HG02870 (cell line): ENCODE measurements around the gene RIMBP2.
"Not testable (repeated sequence)": the region's sequence is repeated elsewhere in the genome, so short reads cannot be mapped to it uniquely, and the experiment has no call there.

Experiments used
- ATAC-seq: cut with Tn5 transposase; IDR thresholded peaks from one replicate; pipeline ENCODE4 v1.9.1; 2021; ENCODE audit warnings: mild to moderate bottlenecking, moderate library complexity; ENCODE audit not compliant: unreplicated experiment

Gene RIMBP2

DNA sequence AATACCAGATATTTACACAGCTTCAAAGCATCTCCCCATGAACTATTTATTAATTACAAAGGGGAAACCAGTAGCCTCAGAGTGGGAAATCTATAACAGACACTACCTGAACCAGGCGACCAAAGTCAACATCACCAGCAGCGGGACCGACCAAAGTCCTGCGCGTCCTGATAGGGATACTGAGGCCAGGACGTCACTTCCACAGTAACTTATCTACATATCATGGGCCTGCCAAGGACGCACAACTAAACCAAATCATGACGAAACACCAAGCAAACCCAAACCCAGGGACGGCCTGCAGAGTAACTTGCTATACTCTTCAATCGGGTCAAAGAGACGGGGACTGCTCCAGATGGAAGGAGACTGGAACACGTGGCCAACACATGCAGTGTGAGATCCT lies 26.0 kb upstream of the RIMBP2 start:
- ATAC-seq: no peak

DNA sequence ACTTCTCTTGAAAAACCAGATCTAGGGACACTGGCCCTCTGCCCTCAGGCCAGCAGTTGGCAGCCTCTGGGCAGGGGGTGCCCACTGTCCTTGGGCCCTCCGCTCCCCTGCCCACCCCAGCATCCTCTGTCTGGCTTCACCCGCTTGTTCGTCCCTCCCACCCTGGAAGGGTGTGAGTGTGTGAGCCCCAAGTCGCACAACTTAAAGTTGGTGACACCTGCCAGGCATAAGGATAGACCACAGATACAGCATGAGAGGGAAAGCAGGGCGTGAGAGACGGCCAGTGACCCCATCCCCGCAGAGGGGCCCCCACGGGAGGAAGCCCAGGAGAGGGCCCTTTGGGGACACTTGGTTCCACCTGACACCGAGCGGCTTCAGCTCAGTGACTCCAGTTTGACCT lies 23.5 kb upstream of the RIMBP2 start:
- ATAC-seq: no peak

DNA sequence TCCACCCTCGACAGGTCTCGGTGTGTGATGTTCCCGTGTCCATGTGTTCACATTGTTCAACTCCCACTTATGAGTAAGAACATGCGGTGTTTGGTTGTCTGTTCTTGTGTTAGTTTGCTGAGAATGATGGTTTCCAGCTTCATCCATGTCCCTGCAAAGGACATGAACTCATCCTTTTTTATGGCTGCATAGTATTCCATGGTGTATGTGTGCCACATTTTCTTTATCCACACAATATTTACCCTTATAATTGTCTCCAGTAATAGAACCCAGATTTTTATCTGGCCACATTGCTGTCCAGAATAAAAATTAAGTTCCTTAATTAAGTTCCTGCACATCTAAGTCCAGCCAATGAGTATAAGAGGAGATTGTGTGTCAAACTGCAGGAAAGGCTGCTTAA lies 22.3 kb upstream of the RIMBP2 start:
- ATAC-seq: not testable (repeated sequence)

DNA sequence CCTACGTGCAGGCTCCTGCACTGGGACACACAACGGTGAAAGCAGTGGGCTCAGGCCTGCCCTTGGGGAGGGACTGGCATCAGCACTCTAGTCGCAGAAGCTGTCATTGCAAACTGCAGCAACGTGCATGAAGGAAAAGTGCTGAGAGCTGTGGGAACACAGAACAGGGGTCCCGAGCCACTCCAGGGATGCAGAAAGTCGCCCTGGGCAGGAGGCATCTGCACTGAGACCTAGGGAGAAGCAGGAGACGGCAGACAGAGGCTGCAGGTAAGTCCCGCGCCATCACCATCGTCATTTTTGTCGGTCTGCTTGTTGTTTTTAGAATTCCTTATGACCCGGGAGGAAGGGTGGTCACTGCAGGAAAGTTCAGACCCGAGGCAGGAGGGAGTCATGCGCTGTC lies 21.6 kb upstream of the RIMBP2 start:
- no peak for ATAC-seq

DNA sequence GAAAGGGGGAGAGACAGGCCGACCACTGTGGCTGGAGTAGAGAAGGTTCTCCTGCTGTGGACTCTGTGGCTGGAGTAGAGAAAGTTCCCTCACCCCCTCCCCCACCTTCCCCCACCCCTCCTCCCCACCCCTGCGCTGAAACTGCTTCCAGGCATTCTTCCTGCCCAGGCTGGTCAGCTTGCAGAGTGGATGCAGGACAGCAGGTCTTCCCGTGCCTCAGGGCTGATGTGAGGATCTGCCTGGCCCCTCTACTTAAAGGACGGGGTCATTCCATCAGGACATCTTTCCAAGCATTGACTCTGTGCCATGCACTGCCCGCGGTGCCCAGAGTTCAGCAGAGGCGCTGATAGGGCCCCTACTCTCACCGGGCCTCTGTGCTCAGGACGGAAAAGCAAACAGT lies 13.2 kb upstream of the RIMBP2 start:
- no peak for ATAC-seq

DNA sequence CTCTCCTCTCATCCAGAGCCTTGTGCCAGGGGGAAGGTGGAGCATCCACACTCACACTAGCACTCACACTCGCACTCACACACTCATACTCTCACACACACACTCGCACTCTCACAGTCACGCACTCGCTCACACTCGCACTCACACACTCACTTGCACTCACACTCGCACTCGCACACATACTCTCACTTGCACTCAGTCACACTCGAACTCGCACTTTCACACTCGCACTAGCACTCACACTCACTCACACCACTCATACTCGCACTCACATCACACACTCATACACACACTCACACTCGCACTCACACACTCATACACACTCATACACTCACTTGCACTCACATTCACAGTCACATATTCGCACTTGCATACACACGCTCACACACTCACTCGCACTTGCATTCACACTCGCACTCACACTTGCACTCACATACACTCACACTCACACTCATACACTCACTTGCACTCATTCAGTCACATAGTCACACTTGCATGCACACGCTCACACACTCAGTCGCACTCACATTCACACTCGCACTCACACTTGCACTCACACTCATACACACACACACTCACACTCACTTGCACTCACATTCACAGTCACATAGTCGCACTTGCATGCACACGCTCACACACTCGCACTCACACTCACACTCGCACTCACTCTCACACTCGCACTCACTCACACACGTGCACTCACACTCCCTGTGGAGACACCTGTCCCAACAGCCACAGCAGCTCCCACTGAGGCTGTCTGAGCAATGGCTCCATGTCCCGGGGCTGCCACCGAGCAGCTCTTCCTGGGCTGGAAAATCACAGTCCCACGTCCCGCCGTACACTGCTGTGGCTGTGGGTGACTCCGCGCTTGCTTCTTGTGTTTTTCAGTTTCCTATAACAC lies 12.3 kb upstream of the RIMBP2 start:
- no peak for ATAC-seq

DNA sequence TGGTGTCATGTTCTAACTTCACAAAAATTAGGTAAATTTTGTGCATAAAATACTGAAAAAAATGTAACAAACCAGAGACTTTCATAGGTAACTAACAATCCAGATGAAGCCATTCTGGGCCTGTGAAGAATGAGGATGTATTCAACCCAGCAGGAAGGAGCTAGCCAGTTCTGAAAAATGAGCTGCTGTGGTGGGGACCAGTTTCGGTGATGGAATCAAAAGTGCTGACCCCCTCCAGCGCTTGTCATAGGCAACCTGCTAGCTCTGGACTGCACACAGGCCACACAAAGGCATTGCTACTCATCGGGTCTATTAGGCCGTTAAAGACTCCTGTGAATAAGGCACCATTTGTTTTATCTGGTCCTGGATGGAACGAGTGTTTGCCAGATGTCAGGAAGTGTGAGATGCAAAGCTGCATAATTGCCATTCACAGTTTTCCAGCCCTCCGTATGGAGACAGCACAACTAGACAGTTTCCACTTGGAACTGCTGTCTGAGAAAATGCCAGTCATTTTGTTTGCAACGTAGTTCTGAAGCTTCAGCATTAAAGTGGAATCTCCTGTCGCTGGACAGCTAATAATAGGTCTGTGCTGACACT lies 3.3 kb upstream of the RIMBP2 start:
- ATAC-seq: no peak

DNA sequence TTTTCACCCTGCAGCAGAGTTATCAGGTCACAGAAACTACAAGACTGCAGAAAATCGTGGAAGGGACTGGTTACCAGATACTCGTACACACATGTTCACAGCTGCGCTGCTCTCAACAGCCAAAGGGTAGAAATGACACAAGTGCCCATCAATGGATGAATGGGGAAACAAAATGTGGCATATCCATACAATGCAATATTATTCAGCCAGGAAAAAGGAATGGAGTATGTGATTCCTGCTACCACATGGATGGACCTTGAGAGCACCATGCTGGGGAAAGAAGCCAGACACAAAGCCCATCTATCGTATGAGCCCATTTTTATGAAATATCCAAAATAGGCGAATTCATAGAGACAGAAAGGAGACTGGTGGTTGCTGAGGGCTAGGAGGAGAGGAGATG lies 1.7 kb upstream of the RIMBP2 start:
- ATAC-seq: no peak

DNA sequence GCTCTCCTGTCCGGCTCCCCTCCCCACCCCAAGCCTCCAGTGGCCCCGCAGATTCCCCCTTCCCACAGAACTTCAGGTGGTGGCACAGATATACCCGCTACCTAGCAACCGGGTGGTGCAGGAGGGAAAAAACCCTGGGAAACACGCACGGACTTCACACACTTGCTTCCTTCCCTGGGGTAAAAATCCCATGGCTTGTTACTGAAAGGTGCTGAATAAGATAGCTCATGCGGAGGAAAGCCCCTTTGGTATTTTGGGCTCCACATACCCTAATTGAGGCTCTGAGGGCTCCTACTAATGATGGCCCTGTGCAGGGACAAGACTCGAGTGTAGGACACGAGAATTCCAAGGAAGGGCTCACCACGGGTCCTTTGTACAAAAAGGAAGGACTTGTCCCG lies 869 bp upstream of the RIMBP2 start:
- no peak for ATAC-seq

DNA sequence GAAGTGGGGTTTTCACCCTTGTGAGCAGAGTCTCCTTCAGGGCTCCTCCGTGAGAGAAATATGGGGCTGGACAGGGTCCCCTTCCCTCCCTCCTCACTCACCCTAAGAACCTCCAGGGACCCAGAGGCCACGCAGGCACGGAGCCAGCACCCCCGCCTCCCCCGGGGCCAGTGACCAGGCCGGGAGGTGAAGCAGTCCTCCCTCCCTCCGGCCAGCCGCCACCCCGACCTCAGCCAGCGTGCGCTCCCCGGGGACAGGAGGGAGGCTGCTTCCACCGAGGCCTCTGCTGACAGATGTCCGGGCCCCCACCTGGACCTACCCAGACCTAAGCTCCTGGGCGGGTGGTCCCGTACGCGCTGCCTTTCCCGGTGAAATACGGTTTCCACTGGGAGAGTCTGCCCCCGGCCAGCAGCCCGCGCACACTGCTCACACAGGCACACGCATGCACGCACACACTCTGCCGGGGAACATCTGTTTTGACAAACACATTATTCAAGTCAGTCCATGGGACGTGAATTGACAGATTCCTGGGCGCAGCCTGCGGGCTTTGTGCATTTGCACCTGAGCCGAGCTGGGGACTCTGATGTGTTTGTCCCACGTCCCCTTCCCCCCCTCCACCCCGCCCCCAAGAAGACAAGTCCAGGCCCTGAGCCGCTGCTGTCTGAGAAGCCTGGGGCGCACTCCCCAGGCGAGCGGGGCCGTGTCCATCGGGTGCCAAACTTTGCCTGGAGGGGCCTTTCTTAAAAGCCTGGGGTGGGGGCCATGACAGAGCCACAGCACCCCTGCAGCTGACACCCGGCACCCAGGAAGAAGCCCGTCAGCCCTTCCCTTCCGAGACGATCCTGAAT lies 725 bp downstream of the RIMBP2 start:
- ATAC-seq: no peak

DNA sequence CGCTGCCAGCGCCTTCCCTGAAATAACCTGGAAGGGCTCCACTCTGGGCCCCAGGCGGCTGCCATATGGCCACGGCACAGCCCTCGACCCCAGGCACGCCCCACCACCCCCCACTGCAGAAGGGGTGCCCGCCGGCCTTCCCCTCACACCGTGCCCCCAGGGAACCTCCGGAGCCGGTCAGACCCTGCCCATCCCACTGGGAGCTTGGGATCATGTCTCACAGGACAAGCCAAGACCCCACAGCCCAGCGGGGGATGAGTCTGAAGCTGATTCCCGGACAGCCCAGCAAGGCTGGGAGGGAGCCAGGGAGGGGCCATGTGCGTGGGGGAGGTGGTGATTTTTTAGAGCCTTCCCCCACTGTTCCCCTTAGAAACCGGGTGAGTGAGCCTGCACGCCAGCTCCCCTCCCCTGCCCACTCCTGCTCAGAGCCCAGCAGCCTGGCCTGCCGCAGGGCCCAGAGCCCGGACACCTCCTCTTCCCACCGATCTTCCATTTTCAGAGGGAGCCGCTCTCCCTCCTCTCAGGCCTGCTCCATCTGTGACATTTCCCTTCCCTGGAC lies 1.4 kb downstream of the RIMBP2 start:
- no peak for ATAC-seq

DNA sequence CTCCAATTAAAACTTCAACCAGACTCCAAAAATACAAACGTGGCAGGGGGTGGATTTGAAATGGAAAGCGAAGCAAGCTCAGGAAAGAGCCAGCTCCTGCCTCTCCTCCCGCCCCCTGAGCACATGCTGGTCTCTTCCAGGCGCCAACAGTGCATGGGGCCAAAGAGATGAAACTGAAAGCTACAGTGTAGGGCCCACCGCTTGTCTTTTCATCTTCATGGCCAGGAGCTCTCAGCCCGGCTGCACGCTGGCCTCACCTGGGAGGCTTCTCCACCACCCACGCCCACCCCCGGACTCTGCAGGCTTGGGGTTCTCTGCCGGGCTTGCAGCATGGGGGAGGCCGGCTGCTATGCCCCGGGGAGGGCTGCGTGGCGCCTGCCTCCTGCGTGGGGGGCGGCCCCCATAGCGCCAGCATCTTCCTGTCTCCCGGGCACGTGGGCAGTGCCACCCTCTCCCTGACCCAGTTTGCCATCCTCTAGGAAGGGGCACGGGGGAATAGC lies 2.0 kb downstream of the RIMBP2 start:
- ATAC-seq: no peak

DNA sequence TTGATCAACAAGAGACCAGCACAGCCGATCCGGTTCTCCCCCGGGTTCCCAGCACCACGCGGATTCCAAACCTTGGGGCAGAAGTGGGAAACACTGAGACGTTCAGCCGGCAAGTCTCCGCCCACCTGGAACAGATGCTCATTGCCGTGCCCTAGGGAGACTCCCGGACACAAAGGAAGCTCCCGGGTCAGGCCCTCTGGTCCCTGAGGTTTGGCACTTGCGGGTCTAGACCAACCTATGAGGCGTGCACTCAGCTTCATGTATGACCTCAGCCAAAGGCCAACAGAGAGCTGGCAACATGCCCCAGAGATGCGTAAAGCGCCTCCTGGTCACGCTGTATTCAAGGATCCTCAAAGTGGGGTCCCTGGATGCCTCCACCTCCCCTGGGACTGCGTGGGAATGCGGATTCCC lies 2.5 kb downstream of the RIMBP2 start:
- no peak for ATAC-seq

DNA sequence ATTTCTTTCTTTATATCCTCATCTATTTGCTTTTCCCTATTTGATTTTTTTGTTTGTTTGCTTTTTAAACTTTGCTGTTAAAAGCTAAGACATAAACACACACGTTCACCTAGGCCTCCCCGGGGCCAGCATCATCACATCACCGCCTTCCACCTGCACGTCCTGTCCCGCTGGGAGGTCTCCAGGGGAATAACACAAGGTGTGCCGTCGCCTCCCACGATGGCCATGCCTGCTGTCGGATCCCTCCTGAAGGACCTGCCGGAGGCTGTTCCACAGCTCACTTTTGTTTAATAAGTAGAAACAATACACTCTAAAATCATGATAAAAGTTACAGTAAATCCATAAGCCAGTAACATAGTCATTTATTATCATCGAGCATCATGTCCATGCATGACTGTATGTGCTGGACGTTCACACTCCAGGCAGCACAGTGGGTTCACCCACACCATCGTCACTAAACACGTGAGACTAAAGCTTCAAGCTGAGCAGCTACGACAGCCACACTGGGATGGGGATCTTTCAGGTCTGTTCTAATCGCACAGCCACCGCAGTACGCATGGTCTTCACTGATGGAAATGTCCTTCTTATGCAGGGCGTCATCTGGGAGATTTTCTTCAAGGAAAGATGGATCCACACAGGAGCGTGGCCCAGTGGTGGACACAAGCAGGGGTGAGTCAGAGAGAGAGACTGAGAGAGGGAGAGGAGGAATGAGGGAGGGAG lies 3.6 kb downstream of the RIMBP2 start:
- ATAC-seq: no peak

DNA sequence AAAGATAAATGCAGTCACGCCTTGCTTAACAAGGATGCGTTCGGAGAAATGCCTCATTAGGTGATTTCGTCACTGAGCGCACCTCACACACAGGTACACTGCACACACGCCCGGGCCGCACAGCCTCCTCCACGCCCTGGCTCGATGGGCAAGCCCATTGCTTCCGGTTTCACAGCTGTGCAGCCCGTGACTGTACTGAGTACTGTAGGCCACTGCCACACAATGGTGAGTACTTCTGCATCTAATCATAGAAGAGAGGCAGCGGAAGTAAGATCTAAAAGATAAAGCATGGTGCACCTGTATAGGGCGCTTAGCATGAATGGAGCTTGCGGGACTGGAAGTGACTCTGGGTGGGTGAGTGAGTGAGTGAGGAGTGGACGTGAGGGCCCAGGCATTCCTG lies 4.3 kb downstream of the RIMBP2 start:
- ATAC-seq: no peak

DNA sequence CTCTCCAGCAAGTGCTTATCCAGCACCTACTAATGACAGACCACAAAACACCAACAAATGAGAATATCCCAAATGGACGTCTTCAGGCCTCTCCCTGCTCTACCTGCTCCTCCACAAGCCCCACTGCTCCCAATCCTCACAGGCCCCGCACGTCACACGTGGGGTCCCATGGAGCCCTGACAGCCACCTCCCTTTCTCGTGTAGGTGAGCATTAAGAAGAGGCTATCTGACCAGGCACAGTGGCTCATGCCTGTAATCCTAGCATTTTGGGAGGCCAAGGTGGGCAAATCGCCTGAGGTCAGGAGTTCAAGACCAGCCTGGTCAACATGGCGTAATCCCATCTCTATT lies 5.4 kb downstream of the RIMBP2 start:
- ATAC-seq: no peak

DNA sequence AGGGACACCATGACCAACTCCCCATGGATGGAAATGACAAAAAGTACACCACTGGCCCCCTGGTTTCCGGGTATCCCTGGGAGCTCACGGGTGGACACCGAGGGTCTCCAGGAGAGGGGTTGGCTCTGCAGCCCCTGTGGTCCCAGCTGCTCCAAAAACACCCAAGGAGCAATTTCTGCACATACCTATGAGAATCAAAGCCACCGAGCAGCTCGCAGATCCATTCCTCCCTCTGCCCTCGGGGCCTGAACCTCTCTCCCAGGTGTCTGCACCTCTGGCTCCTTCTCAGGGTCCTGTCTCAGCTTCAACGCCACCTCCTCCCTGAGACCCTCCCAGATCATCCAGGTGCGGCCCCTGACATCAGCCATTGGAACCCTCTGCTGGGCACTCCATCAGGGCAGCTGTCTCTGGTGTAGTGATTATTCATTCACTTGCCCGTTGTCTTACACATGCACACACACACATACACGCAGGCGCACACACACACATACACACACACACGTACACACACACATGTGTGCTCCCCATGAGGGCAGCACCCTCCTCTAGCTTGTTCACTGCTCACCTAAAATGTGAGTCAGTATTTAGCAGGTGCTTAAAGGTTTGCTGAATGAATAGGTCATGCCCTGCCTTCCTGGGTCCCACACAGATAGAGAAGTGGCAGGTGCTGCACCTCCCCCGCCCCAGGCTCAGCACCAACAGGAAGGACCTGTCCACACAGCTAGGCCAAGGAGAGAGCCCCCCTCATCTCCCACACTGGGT lies 5.9 kb downstream of the RIMBP2 start:
- no peak for ATAC-seq

DNA sequence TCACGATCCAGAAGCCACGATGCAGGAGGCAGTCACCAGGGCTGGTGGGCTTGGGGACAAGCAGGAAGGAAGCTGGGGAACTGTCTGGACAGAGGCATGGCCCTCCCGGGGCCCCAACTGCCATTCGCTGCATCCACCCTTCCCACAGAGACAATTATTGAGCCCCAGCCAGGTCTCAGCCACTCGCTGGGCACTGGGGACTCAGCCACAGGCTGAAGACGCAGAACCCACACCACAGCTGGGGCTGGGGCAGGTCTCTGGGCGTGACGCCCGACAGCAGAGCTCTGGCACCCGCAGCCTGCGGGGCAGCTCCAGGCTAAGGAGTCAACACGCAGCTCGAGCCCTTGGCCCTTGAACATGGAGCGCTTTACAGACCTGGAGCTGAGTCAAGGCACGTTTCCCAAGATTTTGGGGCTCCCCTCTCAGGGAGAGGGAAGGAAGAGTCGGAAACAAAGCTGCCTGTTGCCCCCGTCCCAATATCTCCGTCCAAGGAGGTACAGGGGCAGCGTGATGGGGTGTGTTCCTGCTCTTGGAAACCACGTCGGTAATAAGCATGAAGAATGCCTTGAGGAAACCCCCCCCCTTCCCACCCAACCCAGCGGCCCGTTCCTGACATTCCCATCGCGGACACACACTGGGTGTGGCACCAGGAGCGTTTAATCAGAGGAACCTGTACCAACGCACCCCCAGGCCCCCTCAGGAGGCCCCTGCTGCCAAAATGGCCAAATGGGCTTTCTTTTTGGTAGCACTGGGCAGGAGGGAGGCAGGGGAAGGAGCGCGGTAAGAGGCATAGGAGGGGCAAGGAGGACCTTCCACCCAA lies 6.7 kb downstream of the RIMBP2 start:
- ATAC-seq: no peak

DNA sequence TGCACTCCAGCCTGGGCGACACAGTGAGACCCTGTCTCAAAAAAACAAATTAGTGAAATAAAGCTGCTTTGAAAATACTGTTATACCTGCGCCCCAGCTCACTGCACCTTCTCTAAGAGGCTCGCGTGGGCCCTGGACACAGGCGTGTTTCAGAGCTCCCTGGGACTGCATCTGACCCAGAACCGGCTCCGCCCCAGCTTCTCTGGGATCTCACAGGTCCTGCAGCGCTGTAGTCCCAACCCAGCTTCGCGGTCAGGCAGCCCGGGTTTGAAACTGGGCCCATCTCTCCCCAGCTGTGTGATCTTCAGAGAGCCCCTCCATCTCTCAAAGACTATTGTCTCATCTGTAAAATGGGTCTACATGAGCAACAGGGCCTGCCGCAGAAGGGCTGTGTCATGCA lies 7.5 kb downstream of the RIMBP2 start:
- no peak for ATAC-seq
